HG02870 (cell line): ENCODE results near the gene JCHAIN.
A peak's percentile ranks its signal among the peaks of the same experiment; 100 is the strongest.
"Not testable (repeated sequence)": the region's sequence is repeated elsewhere in the genome, so short reads cannot be mapped to it uniquely, and the experiment has no call there.

Source experiments
- ATAC-seq: cut with Tn5 transposase; IDR thresholded peaks from one replicate; pipeline ENCODE4 v1.9.1; 2021; ENCODE audit warnings: mild to moderate bottlenecking, moderate library complexity; ENCODE audit not compliant: unreplicated experiment

JCHAIN gene

GRCh38 chr4:70651864-70652506 is 14.3 kb downstream of the JCHAIN start:
- ATAC-seq = peak; percentile 38

- ATAC-seq = not testable (repeated sequence)
Measured at GRCh38 chr4:70650741-70651140, 15.6 kb downstream of the JCHAIN start.

- ATAC-seq = peak; percentile 70
Measured at GRCh38 chr4:70640192-70640591, 26.1 kb downstream of the JCHAIN start.

GRCh38 chr4:70637239-70637913 is 28.9 kb downstream of the JCHAIN start:
- ATAC-seq = no peak

GRCh38 chr4:70634482-70634881 is 31.8 kb downstream of the JCHAIN start:
- ATAC-seq = no peak

- ATAC-seq = no peak
Measured at GRCh38 chr4:70632028-70632427, 34.3 kb downstream of the JCHAIN start.

GRCh38 chr4:70630162-70630561 is 36.1 kb downstream of the JCHAIN start:
- ATAC-seq = no peak

- peak; percentile 87 for ATAC-seq
Measured at GRCh38 chr4:70629469-70630090, 36.7 kb downstream of the JCHAIN start.

GRCh38 chr4:70628444-70628843 is 37.9 kb downstream of the JCHAIN start, which contains the start of gene ENAM:
ENAM (plus strand) TSS chr4:70628744; CDS start chr4:70629501, 757 bp downstream.
- ATAC-seq = no peak

- ATAC-seq = no peak
Measured at GRCh38 chr4:70627620-70628019, 38.7 kb downstream of the JCHAIN start.

GRCh38 chr4:70624226-70624793 is 42.0 kb downstream of the JCHAIN start:
- no peak for ATAC-seq

- ATAC-seq = no peak
Measured at GRCh38 chr4:70623323-70623722, 43.0 kb downstream of the JCHAIN start.

- no peak for ATAC-seq
Measured at GRCh38 chr4:70619778-70620177, 46.5 kb downstream of the JCHAIN start.

- no peak for ATAC-seq
Measured at GRCh38 chr4:70619288-70619687, 47.0 kb downstream of the JCHAIN start.

GRCh38 chr4:70614184-70614555 is 52.1 kb downstream of the JCHAIN start:
- ATAC-seq = no peak

GRCh38 chr4:70613306-70614183 is 52.8 kb downstream of the JCHAIN start:
- ATAC-seq = peak; percentile 39

GRCh38 chr4:70608324-70608723 is 58.0 kb downstream of the JCHAIN start:
- no peak for ATAC-seq

GRCh38 chr4:70607334-70607853 is 58.9 kb downstream of the JCHAIN start:
- no peak for ATAC-seq

GRCh38 chr4:70606459-70606858 is 59.8 kb downstream of the JCHAIN start:
- no peak for ATAC-seq
